Mesenteric fat pad (tissue), 1 donor: ENCODE data around the gene TMEM92. TPM values are rescaled to one million over a fixed set of nuclear protein-coding genes. Genes with fewer than 3 reads are reported as not detected.

ENCODE experiments used
- DNase-seq: peaks from one replicate; pipeline ENCODE4 v3.0.0-alpha.2; 2020; ENCODE audit warnings: low spot score
- total RNA-seq: library from RNA; stranded (reverse); fragmentation: NEBNext Ultra II Directional; extraction: Animal tissue kit (Norgen Biotek cat#: 25700); gene quantifications from one replicate; pipeline ENCODE4 v1.2.1, GENCODE V29; 2021
- donor health status: DM: yes; HTN: yes; CAD: no.

Gene TMEM92
- total RNA-seq, 1 donor from 2014 or later = not detected

GRCh38 chr17:50325906-50326305 is 51.6 kb downstream of the TMEM92 start:
- peak; percentile 85 for DNase-seq

- DNase-seq = peak; percentile 53
Measured at GRCh38 chr17:50326831-50327364, 52.6 kb downstream of the TMEM92 start.

- DNase-seq = peak; percentile 75
Measured at GRCh38 chr17:50328363-50329325, 54.4 kb downstream of the TMEM92 start.

- peak; percentile 47 for DNase-seq
Measured at GRCh38 chr17:50329716-50330115, 55.5 kb downstream of the TMEM92 start.

GRCh38 chr17:50330151-50330775 is 56.0 kb downstream of the TMEM92 start:
- peak; percentile 79 for DNase-seq

Other genes with a start within 250 kb of the TMEM92 start
- 14.4 TPM for gene ITGA3, start 218.4 kb upstream of the TMEM92 start, total RNA-seq
- 41.9 TPM for gene PDK2, start 179.1 kb upstream of the TMEM92 start, total RNA-seq
- 1.4 TPM for gene SAMD14, start 144.3 kb upstream of the TMEM92 start, total RNA-seq
- 56.5 TPM for gene PPP1R9B, start 123.8 kb upstream of the TMEM92 start, total RNA-seq
- 0.32 TPM for gene SGCA, start 108.5 kb upstream of the TMEM92 start, total RNA-seq
- 309 TPM for gene COL1A1, start 72.8 kb upstream of the TMEM92 start, total RNA-seq
- 14.4 TPM for gene XYLT2, start 71.7 kb downstream of the TMEM92 start, total RNA-seq
- 51.5 TPM for gene MRPL27, start 98.7 kb downstream of the TMEM92 start, total RNA-seq
- not detected for gene EME1, start 98.8 kb downstream of the TMEM92 start, total RNA-seq
- 126 TPM for gene LRRC59, start 123.1 kb downstream of the TMEM92 start, total RNA-seq
- gene ACSF2, start 151.8 kb downstream of the TMEM92 start, total RNA-seq = 148 TPM
- gene CHAD, start 194.4 kb downstream of the TMEM92 start, total RNA-seq = 0.39 TPM
- 35.1 TPM for gene RSAD1, start 204.4 kb downstream of the TMEM92 start, total RNA-seq
- gene MYCBPAP, start 234.0 kb downstream of the TMEM92 start, total RNA-seq = 0.61 TPM